Stimulated activated CD8-positive, alpha-beta memory T cell treated with anti-CD3 and anti-CD28 coated beads, Interleukin-4, amount 100 ng/mL, for 4 hours (primary cell): Measurements from ENCODE around the gene NRF1.
"Not testable (repeated sequence)": the region's sequence is repeated elsewhere in the genome, so short reads cannot be mapped to it uniquely, and the experiment has no call there.

ENCODE experiments used
- DNase-seq, 2 donors: peaks; one replicate each; pipeline ENCODE4 v3.0.0-alpha.2; 2020; ENCODE audit warnings: low read depth in 2 of 2, low spot score in 1 of 2

NRF1 gene

DNA sequence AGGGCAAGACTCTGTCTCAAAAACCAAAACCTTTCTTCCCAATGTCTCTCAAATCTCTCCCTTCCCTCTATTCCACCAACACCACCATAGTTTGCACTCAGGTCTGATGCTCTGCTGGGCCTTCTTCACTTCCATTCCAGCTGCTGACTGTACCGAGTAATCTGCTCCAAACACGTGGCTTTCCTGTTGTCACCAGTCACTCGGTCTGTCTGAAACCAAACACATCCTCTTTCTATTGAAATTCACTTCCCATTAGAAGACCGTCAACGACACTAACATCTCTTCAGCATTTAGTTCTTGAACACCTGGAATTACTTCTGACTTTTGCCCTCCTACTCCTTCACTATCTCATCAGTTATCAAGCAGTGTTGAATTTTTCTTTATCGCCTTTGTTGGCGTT is 4.7 kb upstream of the NRF1 start:
- no peak for DNase-seq

DNA sequence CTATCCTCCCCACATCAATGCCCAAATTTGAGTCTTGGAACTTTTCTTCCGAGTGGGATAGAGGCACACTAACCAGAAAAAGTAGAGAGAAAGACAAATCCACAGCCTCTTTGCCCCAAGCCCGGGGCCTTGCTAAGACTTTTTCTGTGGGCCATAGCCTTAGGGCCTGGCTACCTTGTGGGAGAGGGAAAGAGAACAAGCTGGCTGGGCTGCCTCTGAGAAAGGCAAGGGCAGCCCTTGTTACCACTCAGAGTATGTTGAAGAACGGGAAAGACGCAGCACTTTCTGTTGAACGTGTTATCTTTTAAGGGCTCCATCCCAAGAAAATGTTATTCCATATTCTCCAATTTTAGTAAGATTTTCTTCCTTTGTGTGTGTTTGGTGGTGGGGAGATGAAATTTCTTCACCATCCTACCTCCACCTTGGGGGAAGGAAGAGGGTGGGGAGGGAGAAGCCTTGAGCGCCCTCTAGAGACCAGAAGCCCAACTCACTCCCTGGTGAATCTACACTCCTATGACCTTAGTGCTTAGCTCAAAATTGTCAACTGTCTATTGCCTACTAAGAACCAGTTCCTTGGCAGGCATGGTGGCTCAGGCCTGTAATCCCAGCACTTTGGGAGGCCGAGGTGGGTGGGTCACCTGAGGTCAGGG is 3.9 kb upstream of the NRF1 start:
- peak in 1 of 2 donors; percentile 8 for DNase-seq

GRCh38 chr7:129609666-129610065 is 1.9 kb upstream of the NRF1 start:
- DNase-seq: no peak

- DNase-seq: no peak
Observed at GRCh38 chr7:129610709-129611245, 743 bp upstream of the NRF1 start.

DNA sequence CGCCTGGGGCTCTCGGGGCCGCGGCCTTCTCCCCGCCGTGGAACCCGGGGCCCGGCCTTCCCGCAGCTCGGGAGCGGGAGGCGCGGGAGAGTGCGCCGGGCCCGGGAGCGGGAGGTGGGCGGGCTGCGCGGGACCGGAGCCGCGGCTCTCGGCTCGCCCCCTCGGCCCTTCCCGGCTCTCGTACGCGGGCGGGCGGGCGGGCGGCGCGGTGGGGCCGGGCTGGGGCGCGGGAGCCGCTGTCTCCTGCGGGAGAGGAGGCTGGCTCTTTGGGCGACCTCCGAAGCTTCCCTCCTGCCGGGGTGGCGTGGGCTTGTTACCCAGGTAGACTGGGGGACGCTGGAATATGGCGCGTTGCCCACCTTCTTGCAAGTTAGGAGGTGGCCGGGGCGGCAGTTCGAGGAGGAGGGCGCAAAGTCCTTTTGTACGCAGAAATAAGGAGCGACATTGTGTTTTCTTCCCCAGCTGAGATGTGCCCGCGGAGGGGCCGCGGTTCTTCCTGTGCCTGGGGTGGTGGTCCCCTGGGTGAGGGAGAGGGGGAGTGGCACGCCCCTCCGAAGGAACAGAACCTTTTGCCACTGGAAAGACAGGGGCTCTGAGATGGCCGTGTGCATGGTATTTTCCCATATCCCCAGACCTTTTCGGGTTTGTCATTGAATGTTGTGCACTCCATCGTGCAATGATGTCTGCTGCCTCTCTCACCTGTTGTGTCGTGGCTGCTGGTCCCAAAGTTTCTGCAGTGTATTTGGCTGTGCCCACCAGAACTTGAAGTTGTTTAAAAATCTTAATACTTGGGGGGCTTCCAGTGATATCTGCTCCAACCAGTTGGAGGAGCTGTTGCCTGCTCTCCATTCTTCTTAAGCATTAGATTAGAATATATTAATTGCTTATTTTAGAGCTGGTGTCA is 844 bp downstream of the NRF1 start:
- DNase-seq: peak in 1 of 2 donors; percentile 3

DNA sequence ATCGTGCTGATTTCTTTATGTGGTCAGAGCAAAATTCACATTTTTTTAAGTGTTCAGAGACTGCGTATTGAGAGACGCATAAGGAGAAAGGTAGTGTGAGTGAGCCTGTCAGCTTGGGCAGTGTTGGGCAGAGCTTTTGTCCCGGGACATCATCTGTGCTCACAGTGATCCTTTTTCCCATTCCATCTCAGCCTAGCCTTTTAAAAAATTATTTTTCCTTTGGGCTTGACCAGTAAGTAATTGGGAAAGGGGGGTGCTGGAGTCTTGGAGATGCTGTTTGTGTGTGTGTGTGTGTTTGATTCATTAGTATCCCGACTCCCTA is 1.5 kb downstream of the NRF1 start:
- DNase-seq: no peak

DNA sequence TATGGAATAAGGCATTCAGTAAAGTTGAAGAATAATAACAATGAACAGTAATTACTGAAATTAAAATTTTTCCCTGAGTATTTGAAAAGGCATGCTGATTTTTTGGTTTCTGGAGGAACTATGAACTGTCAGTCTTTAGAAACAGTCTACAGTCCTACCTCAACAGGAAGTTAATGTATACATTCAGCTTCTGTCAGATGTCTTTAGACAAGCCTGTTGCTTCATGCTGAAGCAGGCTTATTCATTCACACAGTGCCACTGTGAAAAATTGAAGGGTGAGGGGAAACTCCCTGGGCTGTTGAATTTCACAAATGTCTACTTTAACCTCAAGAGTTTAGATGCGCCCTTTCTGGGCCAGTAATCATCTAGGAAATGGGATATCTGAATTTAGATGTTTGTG is 3.5 kb downstream of the NRF1 start:
- no peak for DNase-seq

- DNase-seq: no peak
Observed at GRCh38 chr7:129616530-129616929, 5.0 kb downstream of the NRF1 start.

DNA sequence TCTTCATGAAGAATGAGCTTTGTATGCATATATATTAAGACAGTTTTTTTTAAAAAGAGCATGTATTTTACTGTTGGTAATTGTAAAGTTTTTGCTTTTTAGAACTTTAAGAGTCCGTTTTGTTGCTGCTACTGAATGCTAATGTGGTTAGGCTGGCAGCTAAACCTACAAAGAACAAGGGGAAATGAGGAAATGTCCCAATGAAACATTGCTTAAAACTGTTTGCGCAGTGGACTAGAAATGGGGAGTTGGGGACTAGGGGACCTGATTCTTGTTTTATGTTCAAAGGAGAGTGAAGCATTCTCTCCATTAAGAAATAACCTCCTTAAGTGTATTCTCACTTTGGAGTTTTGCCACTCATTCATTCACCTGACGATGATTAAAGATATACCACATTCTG is 5.7 kb downstream of the NRF1 start:
- DNase-seq: no peak

DNA sequence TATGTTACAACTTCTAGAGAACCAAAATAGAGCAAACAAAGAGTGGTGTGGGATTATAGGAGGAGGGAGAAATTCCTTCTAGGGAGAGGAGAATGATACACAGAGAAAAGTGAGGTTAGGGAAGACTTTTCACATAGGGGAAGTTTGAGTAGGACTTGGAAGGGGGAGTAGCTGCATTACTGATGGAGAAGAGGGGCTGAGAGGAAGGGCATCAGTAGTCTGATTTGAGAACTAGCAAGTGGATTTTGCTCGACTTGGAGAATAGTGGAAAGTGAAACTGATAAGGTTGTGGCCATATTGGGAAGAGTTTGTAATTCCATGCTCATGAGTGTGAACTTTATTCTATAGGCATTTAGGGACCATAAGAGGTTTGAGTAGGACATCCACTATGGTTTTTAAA is 6.1 kb downstream of the NRF1 start:
- no peak for DNase-seq

DNA sequence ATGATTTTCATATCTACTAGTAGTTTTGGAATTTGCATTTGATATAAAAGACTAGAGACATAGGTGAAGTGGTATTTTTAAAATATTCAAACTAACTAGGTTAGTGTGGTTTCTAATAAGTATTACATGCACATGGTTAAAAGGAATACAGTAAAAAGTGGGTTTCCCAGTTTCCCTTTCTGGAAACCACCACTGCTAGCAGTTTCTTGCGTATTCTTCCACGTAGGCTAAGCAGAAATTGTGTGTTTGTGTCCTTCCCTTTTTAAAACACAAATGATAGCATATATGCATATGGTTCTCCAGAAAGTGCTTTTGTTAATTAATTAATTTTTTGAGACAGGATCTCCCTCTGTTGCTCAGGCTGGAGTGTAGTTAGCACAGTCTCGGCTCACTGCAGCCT is 15.4 kb downstream of the NRF1 start:
- no peak for DNase-seq

- no peak for DNase-seq
Observed at GRCh38 chr7:129630341-129630740, 18.8 kb downstream of the NRF1 start.

DNA sequence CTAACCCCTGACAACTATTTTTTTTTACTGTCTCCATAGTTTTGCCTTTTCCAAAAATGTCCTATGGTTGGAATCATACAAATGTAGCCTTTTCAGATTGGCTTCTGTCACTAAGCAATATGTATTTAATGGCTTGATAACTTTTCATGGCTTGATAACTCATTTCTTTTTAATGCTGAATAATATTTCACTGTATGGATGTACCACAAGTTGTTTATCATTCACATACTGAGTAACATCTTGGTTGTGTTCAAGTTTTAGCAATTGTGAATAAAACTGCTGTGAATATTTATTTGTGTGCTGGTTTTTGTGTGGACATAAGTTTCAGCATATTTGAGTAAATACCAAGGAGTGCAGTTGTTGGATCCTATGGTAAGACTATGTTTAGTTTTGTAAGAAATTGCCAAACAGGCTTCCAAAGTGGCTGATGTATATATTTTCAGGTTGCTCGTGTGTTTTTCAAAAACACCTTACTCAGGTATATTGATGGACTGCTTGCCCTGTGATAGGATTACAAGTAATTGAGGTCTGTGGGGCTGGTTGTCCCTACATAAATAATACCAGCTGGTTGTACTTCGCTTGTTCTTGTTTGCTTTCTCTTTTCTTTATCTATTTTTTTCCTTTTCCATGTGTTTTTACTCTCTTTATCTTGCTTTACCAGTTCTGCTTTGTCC is 23.0 kb downstream of the NRF1 start:
- DNase-seq: no peak

GRCh38 chr7:129635300-129636029 is 23.9 kb downstream of the NRF1 start:
- DNase-seq: peak; percentile 29 to 33

DNA sequence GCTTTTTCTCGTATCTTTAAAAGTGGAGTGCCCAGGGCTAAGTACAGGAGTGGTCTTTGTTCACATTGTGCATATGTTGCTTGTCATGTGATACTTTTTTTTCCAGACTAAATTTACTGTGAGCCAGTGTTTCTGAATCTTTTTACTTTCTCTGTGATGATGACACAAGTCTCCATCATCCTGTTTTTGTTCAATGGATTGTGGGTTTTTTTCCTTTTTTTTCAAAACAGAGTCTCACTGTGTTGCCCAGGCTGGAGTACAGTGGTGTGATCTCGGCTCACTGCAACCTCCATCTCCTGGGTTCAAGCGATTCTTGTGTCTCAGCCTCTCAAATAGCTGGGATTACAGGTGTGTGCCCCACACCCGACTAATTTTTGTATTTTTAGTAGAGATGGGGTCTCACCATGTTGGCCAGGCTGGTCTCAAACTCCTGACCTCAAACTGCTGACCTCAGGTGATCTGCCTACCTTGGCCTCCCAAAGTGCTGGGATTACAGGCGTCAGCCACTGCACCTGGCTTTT is 24.6 kb downstream of the NRF1 start:
- DNase-seq: not testable (repeated sequence)

DNA sequence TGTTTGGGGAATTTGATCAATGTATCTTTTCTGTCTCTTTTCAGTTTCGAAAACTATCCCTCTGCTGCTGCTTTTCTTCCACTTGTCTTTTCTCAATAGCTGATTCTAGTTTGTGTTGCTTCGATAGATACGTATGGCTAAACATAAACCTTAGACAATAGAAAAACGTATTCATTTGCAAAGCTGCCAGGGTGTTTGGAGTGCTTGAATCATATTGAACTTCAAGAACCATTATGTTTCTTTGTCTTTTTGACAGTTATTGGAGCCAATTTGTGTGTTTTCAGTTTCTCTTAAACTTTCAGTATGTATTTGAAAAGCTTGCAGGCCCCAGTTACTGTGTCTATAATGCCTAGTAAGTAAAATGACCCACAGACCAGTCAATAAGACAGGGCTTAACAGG is 25.1 kb downstream of the NRF1 start:
- DNase-seq: no peak

DNA sequence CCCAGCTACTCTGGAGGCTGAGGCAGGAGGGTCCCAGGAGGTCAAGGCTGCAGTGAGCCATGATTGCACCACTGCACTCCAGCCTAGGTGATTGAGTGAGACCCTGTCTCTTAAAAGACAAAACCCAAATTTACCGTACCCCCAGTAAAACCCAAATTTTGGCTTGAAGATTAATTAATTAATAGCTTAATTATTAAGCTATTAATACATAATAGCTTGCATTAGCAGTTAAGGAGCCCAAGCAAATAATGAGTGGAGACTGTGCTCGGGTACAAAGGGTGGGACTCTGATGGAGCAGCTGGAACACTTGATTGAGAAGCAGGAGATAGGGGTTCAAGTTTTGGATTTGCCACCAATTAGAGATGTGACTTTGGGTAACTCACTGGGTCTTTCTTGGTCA is 28.9 kb downstream of the NRF1 start:
- DNase-seq: no peak

DNA sequence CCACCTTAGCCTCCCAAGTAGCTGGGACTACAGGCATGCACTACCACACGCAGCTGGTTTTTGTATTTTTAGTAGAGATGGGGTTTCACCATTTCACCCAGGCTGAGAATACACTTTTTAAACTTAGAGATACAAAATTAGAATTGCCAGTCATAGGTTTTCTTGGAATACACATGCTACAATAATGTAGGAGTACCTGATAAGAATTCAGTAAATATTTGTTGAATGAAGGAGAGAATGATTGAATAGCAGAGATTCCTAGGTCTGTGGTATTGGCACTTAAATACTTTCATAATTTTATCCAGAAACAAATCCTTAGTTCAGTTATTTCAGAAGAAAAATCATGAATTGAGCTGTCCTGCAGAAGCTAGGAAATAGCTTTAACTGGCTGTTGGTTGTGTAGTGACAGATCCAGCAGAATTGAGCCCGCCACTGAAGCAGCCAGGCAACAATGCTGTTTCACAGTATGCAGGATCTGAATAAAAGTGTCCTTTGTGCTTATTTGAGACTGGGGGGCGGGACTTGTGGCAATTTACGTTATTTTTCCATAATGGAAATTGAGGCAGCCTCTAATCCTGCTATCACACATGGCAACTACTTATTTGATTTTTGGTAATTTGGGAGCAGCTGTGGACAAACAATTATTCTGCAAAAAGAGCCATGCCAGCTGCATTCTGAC is 31.5 kb downstream of the NRF1 start:
- DNase-seq: no peak

DNA sequence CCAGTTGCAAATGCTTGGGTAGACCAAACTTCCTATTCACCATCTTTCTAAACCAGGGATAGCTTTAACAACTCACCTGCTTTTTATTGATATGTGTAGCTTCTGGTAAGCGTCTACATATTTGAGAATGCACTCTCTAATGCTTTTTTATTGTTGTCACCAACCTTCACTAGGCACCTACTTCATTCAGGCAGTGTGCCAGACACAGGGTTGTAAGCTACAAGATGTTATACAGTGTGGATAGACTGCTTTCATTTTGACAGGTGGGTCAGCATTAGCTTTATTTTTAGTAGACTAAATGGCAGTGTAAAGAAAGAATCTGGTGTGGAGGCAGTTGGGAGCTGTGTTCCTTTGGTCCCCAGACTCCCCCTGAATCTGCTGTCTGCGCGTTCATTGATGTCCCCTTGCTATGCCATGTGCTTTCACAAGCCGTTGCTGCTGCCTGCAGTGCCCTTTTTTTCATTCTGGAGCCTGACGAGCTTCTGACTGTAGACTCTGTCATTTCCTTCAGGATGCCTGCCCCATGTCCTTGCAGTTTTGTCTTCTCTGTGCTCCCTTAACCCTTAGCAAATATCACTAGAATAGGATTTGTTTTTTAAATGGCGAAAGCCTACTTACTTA is 32.1 kb downstream of the NRF1 start:
- DNase-seq: no peak

GRCh38 chr7:129644634-129645230 is 33.2 kb downstream of the NRF1 start:
- DNase-seq: no peak
